Glomerular visceral epithelial cell (primary cell): ENCODE results near the gene IL13RA2.

Experiments used
- DNase-seq: peaks from one replicate; pipeline ENCODE4 v3.0.0-alpha.2; 2016; ENCODE audit errors: extremely low spot score

IL13RA2 gene

DNA sequence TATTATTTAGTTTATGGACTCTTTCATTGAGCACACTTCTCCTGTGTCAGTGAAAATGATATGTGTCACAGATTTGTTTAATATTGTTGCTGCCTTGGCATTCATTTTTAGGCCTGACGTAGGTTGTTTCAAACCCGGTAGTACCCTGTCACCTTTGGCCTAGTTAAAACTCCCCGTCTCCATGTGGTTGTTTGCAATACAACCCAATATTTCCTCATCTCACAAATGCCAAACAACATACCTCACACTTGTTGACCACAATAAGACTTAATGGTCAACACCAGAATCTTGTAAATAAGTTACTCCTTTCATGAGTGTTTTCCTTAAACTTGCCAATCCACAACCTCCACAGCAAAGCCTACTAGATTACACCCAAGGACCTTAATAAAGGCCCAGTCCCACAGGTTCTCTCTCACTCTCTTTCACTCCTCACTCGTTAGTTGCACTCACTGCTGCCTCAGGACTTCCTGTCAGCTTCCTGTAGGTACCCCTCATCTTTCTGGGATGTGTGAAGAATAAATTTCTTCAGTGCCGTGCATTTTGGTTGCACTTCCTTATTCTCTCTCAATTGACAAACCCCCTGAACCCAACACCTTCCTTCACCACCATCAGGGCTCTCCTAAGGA, 31.3 kb downstream of the IL13RA2 start:
- DNase-seq = no peak

DNA sequence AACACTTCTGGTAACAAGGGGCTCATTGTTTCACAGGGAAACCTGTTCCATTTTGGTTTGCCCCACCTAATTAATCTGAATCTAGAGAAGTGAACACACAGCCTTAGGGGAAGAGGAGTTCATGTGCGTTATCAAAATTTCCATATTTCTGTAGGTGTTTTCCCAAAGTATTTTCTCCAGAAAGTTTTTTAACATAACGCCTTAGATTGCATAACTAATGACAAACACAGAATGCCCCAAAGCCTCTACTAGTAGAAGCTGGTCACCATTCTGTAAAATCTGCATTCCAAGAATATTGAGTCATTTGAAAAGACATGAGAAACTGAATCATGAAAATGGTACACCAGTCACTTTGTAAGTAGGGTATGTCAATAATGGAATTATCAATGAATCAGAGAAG, 41.1 kb downstream of the IL13RA2 start:
- no peak for DNase-seq

GRCh38 chrX:114973013-114973412, 44.4 kb downstream of the IL13RA2 start:
- DNase-seq = no peak

DNA sequence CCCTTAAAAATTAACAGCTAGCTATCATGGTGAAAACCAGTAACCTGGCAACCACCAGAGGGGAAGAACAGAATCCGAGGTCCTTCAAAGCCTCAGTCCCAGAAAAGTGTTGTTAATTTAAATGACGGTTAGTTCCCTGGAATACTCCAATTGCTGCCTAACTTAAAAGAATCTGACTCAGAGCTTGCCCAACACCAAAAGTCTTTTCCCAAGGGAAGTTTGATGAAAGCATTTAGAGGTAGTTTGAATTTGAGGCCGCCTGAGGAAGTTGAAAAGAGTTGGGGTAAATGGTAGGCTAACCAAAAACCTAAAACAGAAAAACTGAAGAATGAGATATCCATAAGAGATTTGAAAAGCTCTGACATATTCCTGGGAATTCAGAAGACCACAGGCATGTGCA, 46.6 kb downstream of the IL13RA2 start:
- DNase-seq = no peak

DNA sequence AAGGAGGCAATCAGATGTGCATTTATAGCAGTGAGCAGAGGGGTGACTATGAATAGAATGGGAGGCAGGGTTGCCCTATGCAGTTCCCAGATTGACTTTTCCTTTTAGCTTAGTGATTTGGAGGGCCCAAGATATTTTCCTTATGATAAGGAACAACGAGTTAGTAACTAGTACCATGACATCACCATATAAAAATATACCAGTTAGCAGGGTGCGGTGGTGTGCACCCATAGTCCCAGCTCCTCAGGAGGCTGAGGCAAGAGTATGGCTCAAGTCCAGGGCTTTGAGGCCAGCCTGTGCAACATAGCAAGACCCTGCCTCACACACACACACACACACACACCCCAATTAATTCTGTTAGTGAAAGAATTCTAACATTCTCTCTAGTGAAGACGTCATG, 53.0 kb downstream of the IL13RA2 start:
- no peak for DNase-seq

DNA sequence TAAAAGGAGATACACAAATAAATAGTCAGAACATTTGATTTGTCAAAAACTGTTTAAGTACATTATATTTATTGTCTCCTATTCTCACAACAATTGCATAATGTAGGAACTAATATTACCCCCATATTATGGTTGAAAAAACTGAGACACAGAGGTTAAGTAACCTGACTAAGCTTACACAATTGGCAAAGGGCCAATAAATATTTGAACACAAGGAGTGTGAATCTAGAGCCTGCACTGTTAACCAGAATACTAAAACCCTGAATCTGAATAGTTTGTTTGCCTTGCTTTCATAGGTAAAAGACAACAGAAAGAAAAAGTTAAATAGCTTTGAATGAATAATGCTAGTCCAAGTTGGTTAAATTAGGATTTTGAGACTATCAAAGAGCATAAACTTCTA, 55.2 kb downstream of the IL13RA2 start:
- DNase-seq = no peak

- no peak for DNase-seq
These were observed 57.7 kb downstream of the IL13RA2 start for GRCh38 chrX:114959729-114960128.
